ENCODE data around the gene ASPM.

ASPM gene

DNA sequence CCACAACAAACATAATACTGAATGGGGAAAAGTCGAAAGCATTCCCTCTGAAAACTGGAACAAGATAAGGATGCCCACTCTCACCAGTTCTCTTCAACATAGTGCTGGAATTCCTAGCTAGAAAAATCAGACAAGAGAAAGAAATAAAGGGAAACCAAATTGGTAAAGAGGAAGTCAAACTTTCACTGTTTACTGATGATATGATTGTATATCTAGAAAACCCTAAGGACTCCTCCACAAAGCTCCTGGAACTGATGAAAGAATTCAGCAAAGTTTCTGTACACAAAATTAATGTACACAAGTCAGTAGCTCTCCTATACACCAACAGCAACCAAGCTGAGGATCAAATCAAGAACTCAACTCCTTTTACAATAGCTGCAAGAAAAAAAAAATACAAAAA is 72.5 kb downstream of the ASPM start:
- Histone ChIP-seq H3K27ac (no peak overlapping the region), H3K4me3 (no peak overlapping the region), H3K9me3 (no peaks in the 10 kb centered on the region), H3K27me3 (no peaks in the 10 kb centered on the region), H3K36me3 (no peaks in the 10 kb centered on the region), H3K4me1 (no peaks in the 10 kb centered on the region)
- intact Hi-C loops (cut with DNase I; ENCODE audit: low total_unique reads), result no loop called here
- no peak for DNase-seq
- TF ChIP-seq, protein P1, sequence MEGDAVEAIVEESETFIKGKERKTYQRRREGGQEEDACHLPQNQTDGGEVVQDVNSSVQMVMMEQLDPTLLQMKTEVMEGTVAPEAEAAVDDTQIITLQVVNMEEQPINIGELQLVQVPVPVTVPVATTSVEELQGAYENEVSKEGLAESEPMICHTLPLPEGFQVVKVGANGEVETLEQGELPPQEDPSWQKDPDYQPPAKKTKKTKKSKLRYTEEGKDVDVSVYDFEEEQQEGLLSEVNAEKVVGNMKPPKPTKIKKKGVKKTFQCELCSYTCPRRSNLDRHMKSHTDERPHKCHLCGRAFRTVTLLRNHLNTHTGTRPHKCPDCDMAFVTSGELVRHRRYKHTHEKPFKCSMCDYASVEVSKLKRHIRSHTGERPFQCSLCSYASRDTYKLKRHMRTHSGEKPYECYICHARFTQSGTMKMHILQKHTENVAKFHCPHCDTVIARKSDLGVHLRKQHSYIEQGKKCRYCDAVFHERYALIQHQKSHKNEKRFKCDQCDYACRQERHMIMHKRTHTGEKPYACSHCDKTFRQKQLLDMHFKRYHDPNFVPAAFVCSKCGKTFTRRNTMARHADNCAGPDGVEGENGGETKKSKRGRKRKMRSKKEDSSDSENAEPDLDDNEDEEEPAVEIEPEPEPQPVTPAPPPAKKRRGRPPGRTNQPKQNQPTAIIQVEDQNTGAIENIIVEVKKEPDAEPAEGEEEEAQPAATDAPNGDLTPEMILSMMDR (IDR thresholded peaks at IDR 0.05), result no peak

DNA sequence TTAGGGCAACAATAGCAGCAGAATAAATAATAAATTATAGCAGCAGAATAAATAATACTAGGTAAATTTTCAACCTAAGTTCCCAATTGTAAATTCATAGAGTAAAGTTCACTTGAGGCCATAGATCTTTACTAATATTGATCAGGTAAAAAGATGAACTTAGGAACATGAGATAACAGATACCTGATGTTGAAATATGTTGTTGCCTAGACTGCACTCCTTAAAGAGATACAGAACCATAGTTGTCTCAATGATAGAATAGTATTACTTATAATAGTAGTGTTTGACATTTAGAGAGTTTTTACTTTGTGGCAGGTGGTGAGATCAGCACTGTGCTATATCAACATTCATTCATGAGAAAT is 79.0 kb downstream of the ASPM start:
- TF ChIP-seq, protein P1 (IDR thresholded peaks at IDR 0.05), result no peak
- intact Hi-C loops (cut with DNase I; ENCODE audit: low total_unique reads), result no loop called here
- no peak for DNase-seq
- Histone ChIP-seq H3K36me3 (no peaks in the 10 kb centered on the region), H3K27me3 (no peaks in the 10 kb centered on the region), H3K9me3 (no peaks in the 10 kb centered on the region), H3K4me1 (no peaks in the 10 kb centered on the region), H3K4me3 (no peak overlapping the region), H3K27ac (no peak overlapping the region)

GRCh38 chr1:197066719-197067456 is 79.6 kb downstream of the ASPM start, which contains the start of gene F13B:
Gene F13B, minus strand, starts transcription at chr1:197067260. Its CDS starts 37 bp downstream, at chr1:197067223.
- Histone ChIP-seq H3K27ac (no peak within 1 kb of the TSS), H3K27me3 (no peaks in the 10 kb centered on the region), H3K9me3 (no peaks in the 10 kb centered on the region), H3K4me3 (no peak within 1 kb of the TSS), H3K36me3 (no peaks in the 10 kb centered on the region), H3K4me1 (no peaks in the 10 kb centered on the region)
- intact Hi-C loops (cut with DNase I; ENCODE audit: low total_unique reads), result no loop called here
- DNase-seq, result no peak
- TF ChIP-seq, protein P1 (IDR thresholded peaks at IDR 0.05), result no peak

- no peaks in the 10 kb centered on the region for H3K4me1 ChIP-seq
- no peaks in the 10 kb centered on the region for H3K27me3 ChIP-seq
- H3K9me3 ChIP-seq, result no peaks in the 10 kb centered on the region
- no peak overlapping the region for H3K4me3 ChIP-seq
- intact Hi-C loops (cut with DNase I; ENCODE audit: low total_unique reads), result no loop called here
- DNase-seq, result no peak
- TF ChIP-seq, protein P1 (IDR thresholded peaks at IDR 0.05), result no peak
- H3K36me3 ChIP-seq, result no peaks in the 10 kb centered on the region
- no peak overlapping the region for H3K27ac ChIP-seq
Observed at GRCh38 chr1:197066277-197066676, 80.2 kb downstream of the ASPM start.

DNA sequence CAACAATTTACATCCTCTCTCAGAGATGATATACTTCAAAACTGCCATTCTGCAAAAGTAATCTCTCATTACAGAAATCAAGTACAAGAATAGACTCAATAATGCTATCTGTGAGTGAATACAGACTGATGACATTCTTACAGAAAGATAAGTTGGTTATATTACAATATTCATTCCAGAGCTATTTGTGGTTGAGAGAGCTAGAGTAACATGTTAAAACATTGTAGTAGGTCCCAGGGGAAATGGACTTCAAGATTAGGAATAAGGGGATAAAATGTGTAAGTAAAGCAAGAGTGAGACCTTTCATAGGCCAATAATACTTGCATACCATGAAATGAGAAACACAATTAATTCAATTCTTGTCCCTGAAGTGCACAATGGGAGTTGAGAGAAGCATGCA is 80.9 kb downstream of the ASPM start:
- no peak overlapping the region for H3K4me3 ChIP-seq

More for the DNA sequence above, 80.9 kb downstream of the ASPM start:
- Histone ChIP-seq H3K27ac (no peak overlapping the region), H3K9me3 (no peaks in the 10 kb centered on the region), H3K36me3 (no peaks in the 10 kb centered on the region), H3K4me1 (no peaks in the 10 kb centered on the region), H3K27me3 (no peaks in the 10 kb centered on the region)
- intact Hi-C loops (cut with DNase I; ENCODE audit: low total_unique reads), result no loop called here
- DNase-seq, result no peak
- TF ChIP-seq, protein P1 (IDR thresholded peaks at IDR 0.05), result no peak

Measured in tibial artery (tissue), 4 donors.